Mesenchymal stem cell (in vitro differentiated cells and primary cell): ENCODE measurements around the gene CHI3L1.
A peak's percentile ranks its signal among the peaks of the same experiment; 100 is the strongest.

ENCODE experiments used
- DNase-seq: peaks from one replicate; pipeline ENCODE4 v3.0.0-alpha.2; 2013
- H2AFZ ChIP-seq: one replicate; pipeline ENCODE4 v1.6.1; 2013; ENCODE audit warnings: low read depth, mild to moderate bottlenecking, control low read depth, inconsistent platforms, low read length, moderate library complexity
- H2AK5ac ChIP-seq: 2 replicates; pipeline ENCODE4 v1.6.1; 2013; ENCODE audit warnings: low read length, moderate library complexity, mild to moderate bottlenecking, inconsistent platforms; ENCODE audit not compliant: severe bottlenecking
- H2BK120ac ChIP-seq: one replicate; pipeline ENCODE4 v1.6.1; 2013; ENCODE audit warnings: low read depth, mild to moderate bottlenecking, inconsistent platforms, low read length, moderate library complexity
- H2BK12ac ChIP-seq, 2 experiments: one replicate each; pipeline ENCODE4 v1.6.1; 2013; ENCODE audit warnings: inconsistent platforms in 2 of 2, low read length in 2 of 2, mild to moderate bottlenecking in 2 of 2, moderate library complexity in 2 of 2, control low read depth in 1 of 2
- H2BK15ac ChIP-seq: one replicate; pipeline ENCODE4 v1.6.1; 2013; ENCODE audit warnings: mild to moderate bottlenecking, low read depth, inconsistent platforms; ENCODE audit not compliant: poor library complexity, severe bottlenecking
- H2BK5ac ChIP-seq: 2 replicates; pipeline ENCODE4 v1.6.1; 2013; ENCODE audit warnings: low read depth, mild to moderate bottlenecking, low read length, control low read depth, inconsistent platforms; ENCODE audit not compliant: poor library complexity, severe bottlenecking
- H3K14ac ChIP-seq, 2 experiments: one replicate each; pipeline ENCODE4 v1.6.1; 2013; ENCODE audit warnings: inconsistent platforms in 2 of 2, low read length in 2 of 2, control low read depth in 1 of 2, mild to moderate bottlenecking in 1 of 2, moderate library complexity in 1 of 2
- H3K18ac ChIP-seq, 2 experiments: one replicate each; pipeline ENCODE4 v1.6.1; 2013; ENCODE audit warnings: inconsistent platforms in 2 of 2, low read length in 2 of 2, control low read depth in 1 of 2, low read depth in 1 of 2, mild to moderate bottlenecking in 1 of 2
- H3K23ac ChIP-seq, 2 experiments: one replicate each; pipeline ENCODE4 v1.6.1; 2013; ENCODE audit warnings: inconsistent platforms in 2 of 2, low read length in 2 of 2, mild to moderate bottlenecking in 2 of 2, moderate library complexity in 2 of 2, control low read depth in 1 of 2
- H3K27ac ChIP-seq: 2 replicates; pipeline ENCODE4 v1.5.1; 2013; ENCODE audit warnings: mild to moderate bottlenecking, moderate library complexity, low read length, control low read depth, inconsistent platforms; ENCODE audit not compliant: poor library complexity, severe bottlenecking
- H3K27me3 ChIP-seq, 2 experiments: 2 replicates each; pipeline versions ENCODE4 v1.6.1 to v1.7.0; 2013; ENCODE audit warnings: low read length in 2 of 2, mild to moderate bottlenecking in 2 of 2, moderate library complexity in 2 of 2, control low read depth in 1 of 2, inconsistent platforms in 1 of 2; ENCODE audit not compliant: control insufficient read depth in 1 of 2, insufficient read depth in 1 of 2
- H3K36me3 ChIP-seq, 2 experiments: 2 replicates each; pipeline versions ENCODE4 v1.6.1 to v1.7.0; 2013; ENCODE audit warnings: low read length in 2 of 2, control low read depth in 1 of 2, inconsistent platforms in 1 of 2, low read depth in 1 of 2, mild to moderate bottlenecking in 1 of 2; ENCODE audit not compliant: insufficient read depth in 2 of 2, control insufficient read depth in 1 of 2
- H3K4ac ChIP-seq, 2 experiments: one replicate each; pipeline ENCODE4 v1.6.1; 2013; ENCODE audit warnings: inconsistent platforms in 2 of 2, low read length in 2 of 2, mild to moderate bottlenecking in 2 of 2, moderate library complexity in 2 of 2, control low read depth in 1 of 2, low read depth in 1 of 2
- H3K4me1 ChIP-seq: 2 replicates; pipeline ENCODE4 v1.6.1; 2013; ENCODE audit warnings: low read depth, low read length, control low read depth; ENCODE audit not compliant: control insufficient read depth, insufficient read depth
- H3K4me2 ChIP-seq: 2 replicates; pipeline ENCODE4 v1.6.1; 2013; ENCODE audit warnings: low read length, mild to moderate bottlenecking, inconsistent platforms; ENCODE audit not compliant: poor library complexity, severe bottlenecking
- H3K4me3 ChIP-seq, 2 experiments: 2 replicates each; pipeline versions ENCODE4 v1.5.1 to v1.7.0; 2013; ENCODE audit warnings: low read length in 2 of 2, mild to moderate bottlenecking in 2 of 2, control low read depth in 1 of 2, low read depth in 1 of 2; ENCODE audit not compliant: insufficient read depth in 1 of 2
- H3K79me1 ChIP-seq: replicated peaks from 2 replicates; pipeline ENCODE4 v1.6.1; 2013; ENCODE audit warnings: mild to moderate bottlenecking, control low read depth, low read length, inconsistent platforms; ENCODE audit not compliant: poor library complexity, severe bottlenecking
- H3K9ac ChIP-seq: 2 replicates; pipeline ENCODE4 v1.7.0; 2013; ENCODE audit warnings: mild to moderate bottlenecking, low read length, moderate library complexity
- H3K9me3 ChIP-seq: 2 replicates; pipeline ENCODE4 v1.7.0; 2013; ENCODE audit warnings: mild to moderate bottlenecking, low read length; ENCODE audit not compliant: control insufficient read depth
- H4K8ac ChIP-seq: one replicate; pipeline ENCODE4 v1.6.1; 2013; ENCODE audit warnings: inconsistent platforms, mild to moderate bottlenecking, low read length, moderate library complexity
- H4K91ac ChIP-seq: one replicate; pipeline ENCODE4 v1.6.1; 2013; ENCODE audit warnings: mild to moderate bottlenecking, low read length, inconsistent platforms
- WGBS: methylation state at CpG from one replicate; pipeline ENCODE4 v1.1.7; 2013; ENCODE audit warnings: mixed read lengths; 5-methylcytosine and 5-hydroxymethylcytosine counted together

Gene CHI3L1

GRCh38 chr1:203153051-203153988, 33.2 kb downstream of the CHI3L1 start:
- H3K9me3 ChIP-seq: peaks cover 5% of the 10 kb centered on the region
- no peaks in the 10 kb centered on the region for H3K27me3 ChIP-seq
- H2AFZ ChIP-seq: no peak overlapping the region
- H3K14ac ChIP-seq: no peak overlapping the region
- H4K91ac ChIP-seq: peak overlapping the region; percentile 94
- no peak overlapping the region for H3K4me3 ChIP-seq
- H2BK15ac ChIP-seq: peak overlapping the region; percentile 94
- H3K27ac ChIP-seq: peak overlapping the region; percentile 99
- H3K79me1 ChIP-seq: peaks cover 13% of the 10 kb centered on the region
- H2BK12ac ChIP-seq: peak overlapping the region; percentile 82 to 85
- H3K36me3 ChIP-seq: peaks cover 8 to 10% of the 10 kb centered on the region in 2 experiments
- peak overlapping the region; percentile 69 to 77 for H3K4ac ChIP-seq
- no peak overlapping the region for H3K23ac ChIP-seq
- peak; percentile 29 for DNase-seq
- 52% methylated on average over 7 of the region's 9 CpGs for WGBS
- H3K18ac ChIP-seq: peak overlapping the region; percentile 90 to 92
- H4K8ac ChIP-seq: peak overlapping the region; percentile 95
- peak overlapping the region; percentile 12 for H2BK120ac ChIP-seq
- H3K9ac ChIP-seq: peak overlapping the region; percentile 24
- peak overlapping the region; percentile 22 for H3K4me2 ChIP-seq
- H2BK5ac ChIP-seq: peak overlapping the region; percentile 99
- peak overlapping the region; percentile 99 for H2AK5ac ChIP-seq
- peaks cover 54% of the 10 kb centered on the region for H3K4me1 ChIP-seq

GRCh38 chr1:203152158-203153034, 34.1 kb downstream of the CHI3L1 start:
- Histone ChIP-seq H3K9ac (no peak overlapping the region), H3K4me1 (peaks cover 52% of the 10 kb centered on the region), H2BK120ac (peak overlapping the region; percentile 40), H3K14ac (peak overlapping the region in 1 of 2 experiments; percentile 14), H3K23ac (no peak overlapping the region), H2BK15ac (peak overlapping the region; percentile 90), H3K27me3 (no peaks in the 10 kb centered on the region), H4K91ac (peak overlapping the region; percentile 29), H3K4me3 (no peak overlapping the region), H3K4ac (peak overlapping the region in 1 of 2 experiments; percentile 37), H3K9me3 (no peaks in the 10 kb centered on the region), H2AK5ac (peak overlapping the region; percentile 76), H3K27ac (peak overlapping the region; percentile 99), H2AFZ (no peak overlapping the region), H2BK12ac (peak overlapping the region; percentile 43 to 50), H4K8ac (peak overlapping the region; percentile 27), H3K79me1 (peaks cover 12% of the 10 kb centered on the region), H3K18ac (peak overlapping the region; percentile 76 to 90), H2BK5ac (peak overlapping the region; percentile 98), H3K36me3 (peaks cover under 1 to 4% of the 10 kb centered on the region in 2 experiments), H3K4me2 (peak overlapping the region; percentile 22)
- DNase-seq: peak; percentile 61
- WGBS: 34% methylated on average over 9 of the region's 10 CpGs

GRCh38 chr1:203151362-203152157, 34.9 kb downstream of the CHI3L1 start:
- H3K9ac ChIP-seq: no peak overlapping the region
- peak overlapping the region; percentile 0 to 1 for H2BK12ac ChIP-seq
- H2AK5ac ChIP-seq: peak overlapping the region; percentile 97
- peak overlapping the region; percentile 4 for H3K4me2 ChIP-seq
- H3K18ac ChIP-seq: peak overlapping the region; percentile 69 to 75
- H4K91ac ChIP-seq: peak overlapping the region; percentile 45
- peak overlapping the region; percentile 90 for H2BK15ac ChIP-seq
- H3K27ac ChIP-seq: peak overlapping the region; percentile 98
- H3K4ac ChIP-seq: peak overlapping the region in 1 of 2 experiments; percentile 37
- no peak for DNase-seq
- no peak overlapping the region for H3K14ac ChIP-seq
- no peak overlapping the region for H4K8ac ChIP-seq
- H2BK120ac ChIP-seq: peak overlapping the region; percentile 40
- peaks cover 57% of the 10 kb centered on the region for H3K4me1 ChIP-seq
- peaks cover 0 to 7% of the 10 kb centered on the region in 2 experiments for H3K36me3 ChIP-seq
- 56% methylated on average over 7 of the region's 9 CpGs for WGBS
- no peaks in the 10 kb centered on the region for H3K27me3 ChIP-seq
- H3K9me3 ChIP-seq: no peaks in the 10 kb centered on the region
- H2AFZ ChIP-seq: no peak overlapping the region
- H3K79me1 ChIP-seq: peaks cover 16% of the 10 kb centered on the region
- no peak overlapping the region for H3K4me3 ChIP-seq
- H2BK5ac ChIP-seq: peak overlapping the region; percentile 96
- no peak overlapping the region for H3K23ac ChIP-seq
